Gastrocnemius medialis (tissue), 4 donors: Measurements from ENCODE around the gene WLS.

Source experiments
- POLR2A ChIP-seq, 2 donors: fragments of 450-650 bp; IDR thresholded peaks; one replicate each; pipeline ENCODE4 v1.6.1; 2017; ENCODE audit warnings: antibody characterized with exemption in 2 of 2, mild to moderate bottlenecking in 2 of 2, moderate library complexity in 2 of 2
- TF ChIP-seq, protein P1 (sequence below), 5 experiments: fragments of 450-650 bp in 3 of 5; fragments of 200-600 bp in 2 of 5; sonication (generic) in 2 of 5; IDR thresholded peaks in 4 of 5; conservative IDR thresholded peaks in 1 of 5; 1 replicate in 4 of 5; 2 replicates in 1 of 5; pipeline ENCODE4 v1.5.1; 2016 to 2019; ENCODE audit warnings: antibody characterized with exemption in 5 of 5, mild to moderate bottlenecking in 3 of 5, moderate library complexity in 3 of 5

DNA sequence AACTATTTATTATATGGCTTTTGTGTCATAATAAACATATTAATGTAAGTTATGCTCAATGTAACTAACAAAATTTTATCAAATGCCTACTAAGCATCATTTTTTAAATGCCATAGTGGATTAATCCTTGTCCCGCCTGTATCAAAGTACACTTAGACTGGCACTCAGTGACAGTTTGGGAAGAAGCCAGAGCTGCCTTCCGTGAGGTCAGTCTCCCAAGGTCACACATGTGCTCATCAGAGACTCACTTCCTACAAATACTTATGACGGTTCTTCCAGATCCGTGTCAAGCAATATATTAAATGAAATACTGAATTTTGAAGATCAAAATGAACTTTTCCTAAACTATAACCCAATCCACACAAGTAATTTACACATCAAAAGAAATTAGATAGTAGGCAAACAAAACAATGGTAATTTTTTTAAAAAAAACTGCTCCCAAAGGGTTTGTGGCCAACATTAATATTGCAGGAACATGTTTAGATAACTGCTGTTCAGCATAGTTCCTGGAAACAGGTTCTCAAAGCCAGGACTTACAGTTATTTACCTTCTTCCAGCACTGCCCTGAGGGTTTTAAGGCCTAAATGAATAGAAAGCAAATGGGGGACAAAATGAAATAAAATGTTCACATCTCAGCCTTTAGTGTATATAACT is 27.2 kb downstream of the WLS start:
- TF ChIP-seq, protein P1, sequence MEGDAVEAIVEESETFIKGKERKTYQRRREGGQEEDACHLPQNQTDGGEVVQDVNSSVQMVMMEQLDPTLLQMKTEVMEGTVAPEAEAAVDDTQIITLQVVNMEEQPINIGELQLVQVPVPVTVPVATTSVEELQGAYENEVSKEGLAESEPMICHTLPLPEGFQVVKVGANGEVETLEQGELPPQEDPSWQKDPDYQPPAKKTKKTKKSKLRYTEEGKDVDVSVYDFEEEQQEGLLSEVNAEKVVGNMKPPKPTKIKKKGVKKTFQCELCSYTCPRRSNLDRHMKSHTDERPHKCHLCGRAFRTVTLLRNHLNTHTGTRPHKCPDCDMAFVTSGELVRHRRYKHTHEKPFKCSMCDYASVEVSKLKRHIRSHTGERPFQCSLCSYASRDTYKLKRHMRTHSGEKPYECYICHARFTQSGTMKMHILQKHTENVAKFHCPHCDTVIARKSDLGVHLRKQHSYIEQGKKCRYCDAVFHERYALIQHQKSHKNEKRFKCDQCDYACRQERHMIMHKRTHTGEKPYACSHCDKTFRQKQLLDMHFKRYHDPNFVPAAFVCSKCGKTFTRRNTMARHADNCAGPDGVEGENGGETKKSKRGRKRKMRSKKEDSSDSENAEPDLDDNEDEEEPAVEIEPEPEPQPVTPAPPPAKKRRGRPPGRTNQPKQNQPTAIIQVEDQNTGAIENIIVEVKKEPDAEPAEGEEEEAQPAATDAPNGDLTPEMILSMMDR (IDR thresholded peaks at IDR 0.05 in 4 of 5, conservative IDR thresholded peaks at IDR 0.05 in 1 of 5) = no peak
- TF ChIP-seq POLR2A (IDR thresholded peaks at IDR 0.05) = no peak
